ENCODE measurements around the gene GRAMD1A.
"Not testable (repeated sequence)": the region's sequence is repeated elsewhere in the genome, so short reads cannot be mapped to it uniquely, and the experiment has no call there.

GRAMD1A gene

DNA sequence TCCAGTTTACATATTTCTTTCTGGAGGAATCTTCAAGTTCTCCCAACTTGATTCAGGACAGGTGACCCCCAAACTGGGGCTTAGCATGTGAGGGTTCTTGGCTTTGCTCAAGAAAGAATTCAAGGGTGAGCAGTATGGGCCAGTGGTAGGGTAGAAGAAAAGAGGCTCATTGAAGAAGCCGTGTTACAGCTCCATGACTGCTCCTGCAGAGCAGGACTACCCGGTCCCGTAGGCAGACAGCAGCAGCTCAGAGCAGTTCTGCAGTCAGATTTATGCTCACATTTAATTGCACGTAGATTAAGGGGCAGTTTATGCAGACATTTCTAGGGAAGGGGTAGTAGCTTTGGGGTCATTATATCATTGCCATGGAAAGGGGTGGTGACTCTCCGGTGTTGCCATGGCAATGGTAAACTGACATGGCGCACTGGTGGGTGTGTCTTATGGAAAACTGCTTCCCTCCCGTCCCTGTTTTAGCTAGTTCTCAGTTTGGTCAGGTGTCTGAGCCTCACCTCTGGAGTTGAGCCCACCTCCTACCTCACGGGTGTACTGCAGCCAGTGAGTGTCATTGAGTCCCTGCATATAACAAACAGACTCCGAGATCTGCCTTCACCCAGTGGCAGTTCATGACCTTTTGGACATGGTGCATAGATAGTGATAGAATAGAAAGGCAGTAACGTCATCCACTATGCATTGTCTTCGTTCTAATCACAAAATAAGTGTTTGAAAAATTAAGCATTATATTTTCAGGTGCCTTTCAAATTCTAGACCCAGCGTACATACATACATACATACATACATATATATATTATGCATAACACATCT is 20.1 kb upstream of the GRAMD1A start:
- DNase-seq (ENCODE audit: low read depth): no peak

DNA sequence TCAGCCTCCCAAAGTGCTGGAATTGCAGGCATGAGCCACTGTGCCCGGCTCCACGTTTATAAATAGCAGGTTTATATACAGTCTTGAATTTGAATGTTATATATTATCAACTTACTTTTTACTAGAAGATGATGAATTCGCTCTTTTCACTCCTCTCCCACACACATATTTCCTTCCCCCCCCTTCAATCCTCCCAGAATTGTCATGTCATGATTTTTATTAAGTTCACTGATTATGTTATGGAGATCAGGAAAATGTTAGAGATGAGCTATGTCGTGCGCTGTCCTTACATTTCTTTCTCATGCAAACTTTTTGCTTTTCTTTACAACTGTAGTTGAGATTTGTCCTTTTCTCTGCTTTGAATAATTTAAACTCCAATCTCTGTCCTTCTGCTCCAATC is 17.8 kb upstream of the GRAMD1A start:
- no peak for DNase-seq (ENCODE audit: low read depth)

DNA sequence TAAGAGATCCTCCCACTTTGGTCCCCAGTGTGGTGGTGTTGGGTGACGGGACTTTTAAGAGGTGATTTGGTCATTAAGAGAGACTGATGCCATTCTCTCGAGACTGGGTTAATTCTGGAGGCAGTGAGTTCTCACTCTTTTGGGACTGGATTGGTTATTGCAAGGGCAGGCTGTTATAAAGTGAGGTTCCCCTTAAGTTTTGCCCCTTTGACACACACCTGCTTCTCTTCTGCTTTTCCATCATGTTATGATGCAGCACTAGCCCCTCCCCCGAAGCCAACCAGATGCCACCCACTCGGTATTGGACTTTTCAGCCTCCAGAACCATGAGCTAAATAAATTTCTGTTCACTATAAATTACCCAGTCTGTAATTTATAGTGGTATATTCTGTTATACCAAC is 16.3 kb upstream of the GRAMD1A start:
- no peak for DNase-seq (ENCODE audit: low read depth)

DNA sequence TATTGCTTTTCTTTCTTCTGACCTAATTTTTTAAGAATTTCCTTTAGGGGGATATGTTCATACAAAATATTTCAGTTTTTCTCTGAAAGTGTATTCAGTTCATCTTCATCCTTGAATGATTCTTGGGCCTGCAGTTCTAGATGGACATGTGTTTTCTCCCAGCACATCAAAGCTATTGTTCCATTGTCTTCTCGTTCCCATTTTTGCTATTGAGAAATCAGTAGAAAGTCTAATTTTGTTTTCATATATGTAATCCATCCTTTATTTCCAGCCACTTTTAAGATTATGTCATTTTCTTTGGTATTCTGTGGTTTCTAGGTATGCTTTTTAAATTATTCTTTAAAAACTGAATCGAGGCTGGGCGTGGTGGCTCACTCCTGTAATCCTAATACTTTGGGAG is 15.8 kb upstream of the GRAMD1A start:
- no peak for DNase-seq (ENCODE audit: low read depth)

DNA sequence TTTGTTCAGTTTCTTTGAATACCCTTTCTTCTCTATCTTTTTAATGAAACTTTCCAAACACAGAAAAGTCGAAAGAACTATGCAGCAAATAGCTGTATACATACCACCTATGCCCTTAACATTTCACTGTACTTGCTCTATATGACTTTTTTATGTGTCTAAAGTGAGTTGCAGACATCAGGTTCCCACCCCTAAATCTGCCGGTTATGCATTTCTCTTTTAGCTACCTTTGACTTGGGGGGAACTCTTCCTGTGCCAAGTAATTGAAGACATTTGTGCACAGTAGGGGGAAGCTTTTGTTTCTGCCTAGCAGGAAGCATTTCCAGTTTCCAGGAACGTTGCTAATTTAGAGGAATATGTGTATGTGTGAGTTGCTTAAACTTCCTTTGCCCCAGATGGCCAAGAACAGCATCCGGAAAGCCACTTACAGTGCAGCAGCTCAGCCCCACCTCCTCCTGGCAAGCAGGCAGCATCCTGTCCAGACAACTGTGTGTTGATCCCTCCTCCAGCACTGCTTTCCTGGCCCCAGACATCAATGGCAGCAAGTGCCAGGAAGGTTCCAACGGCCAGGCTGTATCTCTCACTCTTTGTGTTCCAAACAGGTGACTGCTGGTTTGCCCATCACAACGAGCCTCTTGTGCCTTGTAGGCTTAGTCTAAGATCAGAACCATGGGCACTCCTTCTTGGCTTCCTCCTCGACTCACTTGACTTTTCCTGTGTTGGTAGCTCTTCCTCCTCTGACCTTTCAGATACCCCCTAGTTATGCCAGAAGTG is 14.7 kb upstream of the GRAMD1A start:
- DNase-seq (ENCODE audit: low read depth): peak; percentile 47

DNA sequence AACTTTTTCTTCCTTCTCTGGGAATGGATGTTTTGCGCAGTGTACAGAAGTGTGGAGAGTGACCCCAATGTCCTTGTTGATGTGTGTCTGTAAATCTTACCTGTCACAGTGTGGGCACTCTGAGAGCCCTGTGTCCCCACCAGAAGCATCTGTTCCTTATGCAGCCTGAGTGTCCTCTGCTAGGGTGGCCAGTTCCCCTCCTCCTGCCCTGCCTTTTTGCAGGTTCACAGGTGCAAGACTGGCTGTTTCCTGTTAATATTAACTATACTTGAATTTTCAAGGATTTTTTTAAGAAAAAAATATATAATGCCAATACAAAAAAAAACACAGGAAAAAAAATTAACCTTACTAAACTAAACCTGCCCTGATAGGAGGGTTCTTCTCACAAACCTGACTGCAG is 12.0 kb upstream of the GRAMD1A start:
- no peak for DNase-seq (ENCODE audit: low read depth)

DNA sequence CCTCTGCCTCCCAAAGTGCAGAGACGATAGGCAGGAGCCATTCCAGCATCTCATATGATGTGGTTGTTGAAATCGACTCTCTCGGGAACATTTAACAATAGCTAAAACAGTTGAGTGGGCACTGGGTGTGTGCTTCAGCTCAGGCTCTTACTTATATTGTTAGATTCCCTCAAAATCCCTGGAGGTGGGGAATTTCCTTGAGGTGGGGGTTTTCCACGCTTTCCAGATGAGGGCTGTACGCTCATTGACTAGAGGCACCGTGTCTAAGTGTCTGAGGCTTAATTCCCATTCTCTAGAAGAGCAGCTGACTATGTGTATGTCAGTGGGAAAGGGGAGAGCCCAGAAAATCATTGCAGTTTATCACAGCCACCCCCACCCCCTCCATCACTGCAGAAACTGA is 10.8 kb upstream of the GRAMD1A start:
- DNase-seq (ENCODE audit: low read depth): no peak

DNA sequence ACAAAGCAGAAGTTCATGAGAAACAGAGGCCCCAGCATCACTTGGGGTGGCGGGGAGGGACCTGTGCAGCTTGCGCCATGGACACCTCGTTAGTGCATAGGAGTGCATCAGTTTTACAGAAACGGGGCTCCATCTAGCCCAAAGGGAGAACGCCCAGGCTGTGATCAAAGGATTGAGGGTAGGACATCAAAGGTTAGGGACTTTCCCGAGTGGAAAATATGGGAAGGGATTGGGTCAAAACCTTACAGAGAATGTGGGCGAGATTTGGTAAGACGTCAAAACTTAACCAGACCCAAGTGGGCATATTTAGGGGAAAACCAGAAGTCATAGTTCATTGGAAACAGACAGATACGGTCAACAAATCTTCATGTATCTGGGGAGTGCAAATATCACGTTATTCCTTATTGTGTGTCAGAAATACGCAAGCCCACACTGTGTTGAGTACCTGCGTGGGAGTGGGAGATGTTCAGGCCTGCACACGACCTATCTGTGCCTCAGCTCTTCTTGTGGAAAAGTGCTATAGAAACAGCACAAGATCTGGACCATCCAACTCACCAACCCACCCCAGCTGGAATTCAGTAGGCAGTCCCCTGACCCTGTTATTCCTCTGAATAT is 9.4 kb upstream of the GRAMD1A start:
- no peak for DNase-seq (ENCODE audit: low read depth)

DNA sequence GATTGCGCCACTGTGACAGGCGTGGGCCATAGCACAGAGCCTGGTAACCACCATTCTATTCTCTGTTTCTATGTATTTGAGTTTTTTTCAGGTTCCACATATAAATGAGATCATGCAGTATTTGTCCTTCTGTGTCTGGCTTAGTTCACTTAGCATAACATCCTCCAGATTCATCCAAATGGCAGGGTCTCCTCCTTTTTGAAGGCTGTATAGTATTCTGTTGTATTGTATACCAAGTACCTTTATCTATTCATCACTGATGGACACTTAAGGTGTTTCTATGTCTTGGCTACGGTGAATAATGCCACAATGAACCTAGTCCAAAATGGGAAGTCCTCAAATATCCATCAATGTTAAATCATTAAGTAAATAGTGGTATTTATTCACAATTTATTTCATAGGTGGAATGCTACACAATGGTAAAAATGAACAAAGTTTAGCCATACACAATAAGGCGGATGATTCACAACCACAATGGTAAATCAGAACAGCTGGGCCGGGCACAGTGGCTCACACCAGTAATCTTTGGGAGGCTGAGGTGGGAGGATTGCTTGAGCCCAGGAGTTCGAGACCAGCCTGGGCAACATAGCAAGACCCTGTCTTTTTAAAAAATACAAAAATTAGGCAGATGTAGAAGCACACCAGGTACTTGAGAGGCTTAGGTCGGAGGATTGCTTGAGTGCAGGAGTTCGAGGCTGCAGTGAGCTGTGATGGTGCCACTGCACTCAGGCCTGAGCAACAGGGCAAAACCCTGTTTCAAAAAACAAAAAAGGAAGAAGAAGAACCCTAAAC is 8.4 kb upstream of the GRAMD1A start:
- DNase-seq (ENCODE audit: low read depth): no peak

DNA sequence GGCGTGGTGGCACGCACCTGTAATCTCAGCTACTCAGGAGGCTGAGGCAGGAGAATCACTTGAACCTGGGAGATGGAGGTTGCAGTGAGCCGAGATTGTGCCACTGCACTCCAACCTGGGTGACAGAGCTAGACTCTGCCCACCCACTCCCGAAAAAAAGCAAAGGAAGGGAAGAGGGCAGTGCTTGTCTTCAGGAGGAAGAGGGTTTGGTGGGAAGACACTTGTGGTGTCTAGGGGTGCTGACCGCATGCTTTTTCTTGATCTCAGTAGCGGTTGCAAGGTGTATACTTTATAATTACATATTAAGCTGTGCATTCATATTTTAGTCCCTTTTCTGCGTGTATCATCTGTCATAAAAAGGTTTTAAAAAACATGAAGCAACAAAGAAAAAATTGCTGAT is 7.5 kb upstream of the GRAMD1A start:
- DNase-seq (ENCODE audit: low read depth): not testable (repeated sequence)

DNA sequence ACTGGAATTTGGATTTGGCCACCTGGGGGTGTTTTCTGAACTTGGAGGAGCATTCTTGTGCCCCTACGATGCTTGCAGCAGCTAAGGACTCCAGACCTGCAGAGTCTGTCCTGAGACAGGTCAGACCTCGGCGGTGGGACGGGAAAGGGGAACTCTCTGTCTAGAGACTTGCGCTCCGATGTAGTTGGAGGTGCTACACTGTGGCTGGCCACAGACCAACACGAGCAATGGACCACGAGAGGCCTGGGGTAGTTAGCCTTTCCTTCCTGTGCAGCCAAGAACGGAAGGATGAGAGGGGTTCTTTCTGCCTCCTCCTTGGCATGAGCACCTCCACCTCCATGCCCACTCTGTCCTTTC is 5.9 kb upstream of the GRAMD1A start:
- no peak for DNase-seq (ENCODE audit: low read depth)

DNA sequence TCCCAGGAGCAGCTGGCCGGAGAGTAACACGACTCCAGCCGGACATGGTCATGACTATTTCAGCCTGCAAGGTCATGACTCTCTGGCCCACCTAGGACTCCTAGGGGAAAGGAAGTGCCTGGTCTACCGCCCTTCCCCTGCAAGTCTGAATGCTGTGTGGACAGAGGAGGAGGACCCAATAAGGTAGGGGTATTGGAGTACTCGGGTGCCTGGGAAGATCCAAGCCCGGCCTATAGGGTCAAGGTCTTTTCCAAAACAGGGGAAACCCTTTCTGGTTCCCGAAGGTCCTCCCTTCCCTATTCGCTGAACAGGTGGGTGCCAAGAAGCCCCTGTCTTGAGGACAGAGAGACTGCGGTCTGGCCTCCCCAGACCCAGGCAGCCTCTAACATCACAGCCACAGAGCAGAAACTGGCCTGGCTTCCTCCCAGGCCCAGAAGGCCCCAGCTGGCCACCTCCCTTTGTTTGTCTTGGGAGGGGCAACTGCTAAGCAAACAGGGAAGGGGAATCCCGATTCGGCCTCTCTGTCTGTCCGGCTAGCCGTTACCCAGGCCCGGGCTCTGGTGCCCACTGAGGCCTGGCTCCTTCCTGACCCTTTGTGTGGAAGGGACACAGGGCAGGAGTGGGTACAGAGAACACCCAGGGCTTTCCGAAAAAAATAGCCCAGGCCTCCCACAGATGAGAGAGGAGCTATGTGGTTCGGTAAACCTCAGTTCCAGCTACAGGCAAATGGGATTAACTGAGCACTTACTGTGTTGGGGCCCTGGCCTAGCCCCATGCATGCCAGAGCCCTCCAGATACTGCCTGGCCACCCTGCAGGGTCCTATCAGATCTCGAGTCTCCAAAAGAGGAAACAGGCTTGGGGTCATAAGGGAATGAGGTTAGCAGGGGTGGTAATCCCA is 5.2 kb upstream of the GRAMD1A start:
- no peak for DNase-seq (ENCODE audit: low read depth)

DNA sequence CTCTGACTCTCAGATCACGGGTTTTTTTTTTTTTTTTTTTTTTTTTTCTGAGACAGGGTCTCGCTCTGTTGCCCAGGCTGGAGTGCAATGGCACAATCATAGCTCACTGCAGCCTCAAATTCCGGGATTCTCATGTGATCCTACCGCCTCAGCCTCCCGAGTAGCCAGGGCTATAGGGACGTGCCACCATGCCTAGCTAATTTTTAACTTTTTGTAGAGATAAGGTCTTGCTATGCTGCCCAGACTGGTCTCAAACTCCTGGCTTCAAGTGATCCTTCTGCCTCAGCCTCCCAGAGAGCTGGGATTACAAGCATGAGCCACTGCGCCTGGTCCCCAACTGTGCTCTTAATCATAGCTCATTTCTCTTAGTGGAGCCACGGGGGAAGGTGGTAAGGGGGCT is 4.6 kb upstream of the GRAMD1A start:
- no peak for DNase-seq (ENCODE audit: low read depth)

DNA sequence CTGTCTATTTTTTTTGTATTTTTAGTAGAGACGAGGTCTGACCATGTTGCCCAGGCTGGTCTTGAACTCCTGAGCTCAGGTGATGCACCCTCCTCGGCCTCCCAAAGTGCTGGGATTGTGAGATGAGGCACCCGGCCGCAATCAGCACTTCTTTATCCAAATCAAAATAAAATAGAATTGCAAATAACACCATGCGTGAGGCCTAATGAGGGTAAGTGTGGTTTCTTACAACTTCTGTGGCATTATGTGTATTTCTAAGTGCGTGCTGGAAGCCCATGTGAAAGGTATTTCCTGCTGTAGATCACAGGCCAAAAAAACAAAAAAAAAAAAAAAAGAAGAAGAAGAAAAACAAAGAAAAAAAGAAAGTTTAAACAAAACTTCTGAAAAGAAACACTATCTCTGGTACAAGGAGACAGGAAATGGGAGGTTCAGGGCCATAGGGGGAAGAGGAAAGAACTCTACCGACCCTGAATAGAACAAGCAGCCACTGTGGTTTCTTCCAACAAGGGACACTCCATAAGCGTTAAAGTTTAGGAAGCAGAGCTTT is 3.0 kb upstream of the GRAMD1A start:
- no peak for DNase-seq (ENCODE audit: low read depth)

DNA sequence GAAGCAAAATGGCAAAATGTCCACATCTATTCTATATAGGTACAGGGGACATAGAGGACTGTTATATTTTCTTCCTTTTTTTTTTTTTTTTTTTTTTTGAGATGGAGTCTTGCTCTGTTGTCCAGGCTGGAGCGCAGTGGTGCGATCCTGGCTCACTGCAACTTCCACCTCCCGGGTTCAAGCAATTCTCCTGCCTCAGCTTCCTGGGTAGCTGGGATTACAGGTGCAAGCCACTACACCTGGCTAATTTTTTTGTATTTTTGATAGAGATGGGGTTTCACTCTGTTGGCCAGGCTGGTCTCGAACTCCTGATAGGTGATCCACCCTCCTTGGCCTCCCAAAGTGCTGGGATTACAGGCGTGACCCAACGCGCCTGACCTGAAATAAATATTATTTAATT is 1.9 kb upstream of the GRAMD1A start:
- DNase-seq (ENCODE audit: low read depth): not testable (repeated sequence)

DNA sequence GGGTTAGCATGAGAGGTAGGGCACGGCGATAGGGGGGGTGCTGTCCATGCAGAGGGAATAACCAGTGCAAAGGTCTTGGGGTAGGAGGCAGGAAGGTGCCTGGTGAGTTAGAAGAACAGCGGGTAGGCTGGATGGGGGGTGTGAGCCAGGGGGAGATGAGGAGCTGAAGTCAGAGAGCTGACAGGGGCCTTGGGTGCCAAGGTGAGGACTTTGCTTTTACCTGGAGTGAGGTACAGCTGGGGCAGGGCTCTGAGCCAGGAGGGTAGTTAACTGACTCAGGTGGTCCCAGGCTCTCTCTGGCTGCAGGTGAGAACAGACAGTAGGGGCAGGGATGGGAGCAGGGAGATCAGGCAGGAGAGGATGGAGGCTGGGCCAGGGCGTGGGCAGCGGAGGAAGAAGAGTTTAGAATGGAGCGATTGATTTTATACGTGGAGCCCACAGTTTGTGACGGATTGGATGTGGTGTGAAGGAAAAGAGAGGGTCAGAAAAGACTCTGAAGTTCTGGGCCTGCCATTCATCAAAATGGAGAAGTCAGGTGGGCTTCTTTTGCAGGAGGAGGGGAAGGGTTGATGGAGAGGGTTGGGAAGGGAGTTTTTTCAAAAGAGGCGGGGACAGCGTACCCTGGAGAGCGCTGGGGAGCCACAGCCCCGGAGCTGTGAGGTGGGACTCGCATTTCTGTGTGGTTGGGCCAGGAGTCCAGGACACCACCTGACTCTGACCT is 1.2 kb upstream of the GRAMD1A start:
- no peak for DNase-seq (ENCODE audit: low read depth)

DNA sequence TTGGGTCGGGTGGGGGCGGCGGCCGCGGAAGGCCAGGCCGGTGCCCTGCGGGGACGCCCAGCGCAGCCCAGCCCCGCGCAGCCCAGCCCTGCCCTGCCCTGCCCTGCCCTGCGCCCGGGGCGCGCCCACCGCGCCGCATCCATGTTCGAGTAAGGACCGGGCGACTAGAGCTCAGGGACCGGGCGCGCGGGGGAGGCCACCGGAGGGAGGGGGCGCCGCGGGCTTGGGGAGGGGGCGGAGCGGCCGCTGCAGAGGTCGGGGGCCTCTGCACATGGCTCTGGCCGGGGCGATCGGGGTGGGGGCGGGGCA is 169 bp downstream of the GRAMD1A start:
- DNase-seq (ENCODE audit: low read depth): no peak

DNA sequence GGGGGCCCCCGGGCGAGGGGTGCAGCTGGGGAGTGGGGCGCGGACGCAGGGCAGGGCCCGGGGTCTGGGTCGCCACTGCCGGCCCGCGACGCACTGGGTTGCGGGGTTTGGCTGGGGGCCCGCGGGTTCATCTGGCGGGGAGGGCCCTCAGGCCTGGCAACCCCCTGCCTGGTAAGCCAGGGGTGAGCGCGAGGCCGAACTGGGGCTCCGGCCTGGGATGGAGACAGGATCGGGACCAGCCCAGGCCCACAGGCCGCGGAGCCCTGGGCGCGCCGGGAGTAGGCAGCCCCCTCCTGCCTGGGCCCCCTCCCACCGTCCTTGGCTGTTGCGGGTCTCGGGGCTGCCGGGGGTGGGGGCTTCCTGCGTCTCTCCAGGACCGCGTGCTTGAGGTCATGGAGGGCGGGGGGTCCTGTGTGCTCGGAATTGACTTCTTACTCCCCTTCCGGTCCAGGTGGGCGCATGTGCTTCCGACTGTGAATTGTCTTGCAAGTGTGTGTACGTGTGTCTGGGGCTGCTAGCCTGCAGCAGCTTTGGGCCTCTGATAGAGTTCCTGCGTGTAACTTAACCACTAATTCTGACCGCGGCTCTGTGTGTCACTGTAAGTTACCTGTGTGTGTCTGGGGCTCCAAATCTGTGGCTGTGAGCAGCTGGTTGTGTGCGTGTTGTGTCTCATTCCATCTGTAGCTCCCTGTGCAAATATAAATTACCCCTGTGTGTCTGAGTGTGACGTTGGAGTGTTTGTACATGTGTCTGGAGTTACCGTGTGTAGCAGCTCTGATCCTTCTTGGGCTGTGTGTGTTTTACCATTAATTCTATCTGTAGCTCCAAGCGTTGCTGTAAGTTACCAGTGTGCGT is 751 bp downstream of the GRAMD1A start:
- peak; percentile 21 for DNase-seq (ENCODE audit: low read depth)

DNA sequence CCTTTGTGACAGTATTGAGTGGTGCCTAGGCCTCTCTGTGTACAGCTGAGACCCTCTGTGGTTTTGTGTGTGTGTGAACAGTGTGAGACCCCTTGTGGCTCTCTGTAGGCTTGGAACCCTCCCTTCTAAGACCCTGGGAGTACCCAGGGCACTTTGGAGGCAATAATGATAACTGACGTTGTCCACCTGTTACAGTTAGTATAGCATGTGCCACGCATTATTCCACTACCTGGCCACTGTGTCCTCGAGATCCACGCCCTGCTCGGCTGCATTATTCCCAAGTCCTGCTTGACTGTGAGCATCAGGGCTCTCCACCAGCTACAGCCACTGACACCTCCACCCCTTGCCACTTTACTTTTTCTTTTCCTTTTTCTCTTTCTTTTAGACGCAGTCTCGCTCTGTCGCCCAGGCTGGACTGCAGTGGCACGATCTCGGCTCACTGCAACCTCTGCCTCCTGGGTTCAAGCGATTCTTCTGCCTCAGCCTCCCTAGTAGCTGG is 2.0 kb downstream of the GRAMD1A start:
- no peak for DNase-seq (ENCODE audit: low read depth)

All from fibroblast of gingiva (primary cell).